ENCODE measurements around the gene AURKB. TPM values are rescaled to one million over a fixed set of nuclear protein-coding genes. Genes with fewer than 3 reads are reported as not detected.
"Not testable (repeated sequence)": the region's sequence is repeated elsewhere in the genome, so short reads cannot be mapped to it uniquely, and the experiment has no call there.

The AURKB gene
- total RNA-seq, 2 donors from 2014 or later, result 90.5 to 122 TPM

- H3K27me3 ChIP-seq (ENCODE audit: control insufficient read depth, insufficient read depth, low read length, poor library complexity, severe bottlenecking), result no peaks in the 10 kb centered on the region
- peak overlapping the region; percentile 93 for H3K4me3 Mint-ChIP-seq
- no peaks in the 10 kb centered on the region for H3K27me3 Mint-ChIP-seq (ENCODE audit: insufficient read depth)
- H3K27ac Mint-ChIP-seq, result peak overlapping the region; percentile 100
- H3K4me1 ChIP-seq (ENCODE audit: control insufficient read depth, insufficient read depth, low read length), result no peaks in the 10 kb centered on the region
- no peaks in the 10 kb centered on the region for H3K9me3 Mint-ChIP-seq
- H3K27ac ChIP-seq (ENCODE audit: low read depth, low read length), result peak overlapping the region; percentile 58
- 0% methylated on average over 35 to 38 of the region's 40 CpGs for WGBS, 2 experiments (ENCODE audit: insufficient coverage in 1 of 2, insufficient read length in 1 of 2)
- H3K9ac ChIP-seq (ENCODE audit: extremely low read depth, low read length, poor library complexity, severe bottlenecking), result peak overlapping the region; percentile 69
- no peak for TF ChIP-seq CTCF (conservative IDR thresholded peaks at IDR 0.05)
- H3K36me3 ChIP-seq (ENCODE audit: control insufficient read depth, insufficient read depth, low read length), result no peaks in the 10 kb centered on the region
- H3K4me3 ChIP-seq (ENCODE audit: low read length), result peak overlapping the region; percentile 97
- peak; percentile 99 for DNase-seq
- no peaks in the 10 kb centered on the region for H3K9me3 ChIP-seq (ENCODE audit: control insufficient read depth, low read length)
- no peaks in the 10 kb centered on the region for H3K36me3 Mint-ChIP-seq (ENCODE audit: low read depth)
- H3K4me1 Mint-ChIP-seq, result peaks cover 4% of the 10 kb centered on the region
These were observed 11.4 kb upstream of the AURKB start for GRCh38 chr17:8221663-8222379.

- H3K4me1 ChIP-seq (ENCODE audit: control insufficient read depth, insufficient read depth, low read length), result no peaks in the 10 kb centered on the region
- H3K27ac ChIP-seq (ENCODE audit: low read depth, low read length), result peak overlapping the region; percentile 77
- TF ChIP-seq CTCF (conservative IDR thresholded peaks at IDR 0.05), result no peak
- no peaks in the 10 kb centered on the region for H3K27me3 ChIP-seq (ENCODE audit: control insufficient read depth, insufficient read depth, low read length, poor library complexity, severe bottlenecking)
- H3K4me3 Mint-ChIP-seq, result peak overlapping the region; percentile 93
- peak overlapping the region; percentile 97 for H3K4me3 ChIP-seq (ENCODE audit: low read length)
- peak overlapping the region; percentile 73 for H3K9ac ChIP-seq (ENCODE audit: extremely low read depth, low read length, poor library complexity, severe bottlenecking)
- peak overlapping the region; percentile 100 for H3K27ac Mint-ChIP-seq
- 0 to 1% methylated on average over 33 to 45 of the region's 45 CpGs for WGBS, 2 experiments (ENCODE audit: insufficient coverage in 1 of 2, insufficient read length in 1 of 2)
- H3K36me3 ChIP-seq (ENCODE audit: control insufficient read depth, insufficient read depth, low read length), result no peaks in the 10 kb centered on the region
- H3K9me3 ChIP-seq (ENCODE audit: control insufficient read depth, low read length), result no peaks in the 10 kb centered on the region
- H3K9me3 Mint-ChIP-seq, result no peaks in the 10 kb centered on the region
- no peaks in the 10 kb centered on the region for H3K36me3 Mint-ChIP-seq (ENCODE audit: low read depth)
- no peaks in the 10 kb centered on the region for H3K27me3 Mint-ChIP-seq (ENCODE audit: insufficient read depth)
- peaks cover 4% of the 10 kb centered on the region for H3K4me1 Mint-ChIP-seq
- peak; percentile 100 for DNase-seq
These were observed 10.6 kb upstream of the AURKB start for GRCh38 chr17:8220783-8221662.

- WGBS, 2 experiments (ENCODE audit: insufficient coverage in 1 of 2, insufficient read length in 1 of 2), result 88 to 92% methylated on average over 6 to 15 of the region's 15 CpGs
- H3K27ac Mint-ChIP-seq; H3K9me3 ChIP-seq (ENCODE audit: control insufficient read depth, low read length); H3K9me3 Mint-ChIP-seq; H3K4me3 Mint-ChIP-seq; H3K36me3 ChIP-seq (ENCODE audit: control insufficient read depth, insufficient read depth, low read length); H3K27me3 Mint-ChIP-seq (ENCODE audit: insufficient read depth); H3K27ac ChIP-seq (ENCODE audit: low read depth, low read length); H3K27me3 ChIP-seq (ENCODE audit: control insufficient read depth, insufficient read depth, low read length, poor library complexity, severe bottlenecking); H3K4me1 Mint-ChIP-seq; H3K36me3 Mint-ChIP-seq (ENCODE audit: low read depth); H3K4me3 ChIP-seq (ENCODE audit: low read length); DNase-seq; H3K9ac ChIP-seq (ENCODE audit: extremely low read depth, low read length, poor library complexity, severe bottlenecking); H3K4me1 ChIP-seq (ENCODE audit: control insufficient read depth, insufficient read depth, low read length): not testable (repeated sequence)
These were observed 3.6 kb upstream of the AURKB start for GRCh38 chr17:8214000-8214399.
